HepG2 (cell line): ENCODE results near the gene MRPL48. TPM values are rescaled to one million over a fixed set of nuclear protein-coding genes. Genes with fewer than 3 reads are reported as not detected.

Experiments
- CBFB ChIP-seq: sonication (generic); formaldehyde crosslinking; IDR thresholded peaks from 2 replicates; pipeline ENCODE4 v1.4.0; 2020; ENCODE audit warnings: missing genetic modification reagents
- CREB1 ChIP-seq, 2 experiments: fragments of 450-650 bp in 1 of 2; IDR thresholded peaks; 2 replicates each; pipeline ENCODE4 v1.6.1; 2016 to 2017; ENCODE audit warnings: control low read depth in 1 of 2, mild to moderate bottlenecking in 1 of 2, missing compliant biosample characterization in 1 of 2, missing genetic modification characterization in 1 of 2
- EED ChIP-seq: sonication (generic); formaldehyde crosslinking; IDR thresholded peaks from 2 replicates; pipeline ENCODE4 v1.5.0; 2020; ENCODE audit warnings: mild to moderate bottlenecking, missing genetic modification reagents
- FOXM1 ChIP-seq: sonication (generic); formaldehyde crosslinking; IDR thresholded peaks from 2 replicates; pipeline ENCODE4 v1.5.0; 2020; ENCODE audit warnings: missing genetic modification reagents
- GATAD1 ChIP-seq: IDR thresholded peaks from 2 replicates; pipeline ENCODE4 v1.6.1; 2016; ENCODE audit warnings: missing genetic modification reagents, missing compliant biosample characterization
- HCFC1 ChIP-seq: fragments of 150-350 bp; IDR thresholded peaks from 2 replicates; pipeline ENCODE4 v1.6.1; 2014; ENCODE audit warnings: low read depth, low read length
- HDAC6 ChIP-seq: fragments of 200-600 bp; sonication (generic); IDR thresholded peaks from 2 replicates; pipeline ENCODE4 v1.7.0; 2017; ENCODE audit warnings: mild to moderate bottlenecking, antibody characterized with exemption, low read length, low read depth
- HNRNPH1 ChIP-seq: fragments of 200-400 bp; formaldehyde crosslinking; optimal IDR thresholded peaks from 2 replicates; pipeline ENCODE3; 2017; ENCODE audit warnings: mild to moderate bottlenecking, low read depth, low read length
- NCOA1 ChIP-seq: sonication (generic); formaldehyde crosslinking; IDR thresholded peaks from 2 replicates; pipeline ENCODE4 v1.9.0; 2021; ENCODE audit warnings: missing genetic modification reagents
- NFYC ChIP-seq: IDR thresholded peaks from 2 replicates; pipeline ENCODE4 v1.6.1; 2016; ENCODE audit warnings: missing genetic modification reagents, missing compliant biosample characterization
- PLRG1 ChIP-seq: fragments of 450-650 bp; conservative IDR thresholded peaks from 2 replicates; pipeline ENCODE4 v1.6.1; 2016
- PPARG ChIP-seq: conservative IDR thresholded peaks from 2 replicates; pipeline ENCODE4 v1.6.1; 2016; ENCODE audit warnings: missing biosample characterization, missing genetic modification reagents
- RFXANK ChIP-seq: IDR thresholded peaks from 2 replicates; pipeline ENCODE4 v1.6.1; 2016
- SAP130 ChIP-seq: IDR thresholded peaks from 2 replicates; pipeline ENCODE4 v1.6.1; 2016; ENCODE audit warnings: low read depth
- TEAD3 ChIP-seq: optimal IDR thresholded peaks from 2 replicates; pipeline ENCODE3; 2016; ENCODE audit warnings: borderline replicate concordance
- TIGD3 ChIP-seq: sonication (generic); formaldehyde crosslinking; IDR thresholded peaks from 2 replicates; pipeline ENCODE4 v1.5.1; 2020; ENCODE audit warnings: mild to moderate bottlenecking, missing genetic modification reagents, borderline replicate concordance
- TSC22D2 ChIP-seq: sonication (generic); formaldehyde crosslinking; IDR thresholded peaks from 2 replicates; pipeline ENCODE4 v1.5.1; 2020; ENCODE audit warnings: missing genetic modification reagents, mild to moderate bottlenecking, borderline replicate concordance
- ZNF101 ChIP-seq: sonication (generic); formaldehyde crosslinking; IDR thresholded peaks from 2 replicates; pipeline ENCODE4 v1.4.0; 2020; ENCODE audit warnings: mild to moderate bottlenecking, low read depth, missing genetic modification reagents, borderline replicate concordance
- ZNF124 ChIP-seq: sonication (generic); formaldehyde crosslinking; IDR thresholded peaks from 2 replicates; pipeline ENCODE4 v1.4.0; 2020; ENCODE audit warnings: missing genetic modification reagents
- ZNF619 ChIP-seq: sonication (generic); formaldehyde crosslinking; IDR thresholded peaks from 2 replicates; pipeline ENCODE4 v1.4.0; 2020; ENCODE audit warnings: mild to moderate bottlenecking, missing genetic modification reagents
- polyA plus RNA-seq, 8 experiments: library from polyadenylated mRNA; depleted of rRNA in 3 of 8; stranded (reverse) in 7 of 8; unstranded in 1 of 8; fragments of >200 nt; fragmentation: Illumina TruSeq in 4 of 8; extraction: Trizol in 4 of 8; gene quantifications; 2 replicates each; pipeline versions ENCODE4 v1.2.1 to v1.2.3, GENCODE V29; 2011 to 2016; ENCODE audit warnings: low read depth in 4 of 8, missing spikeins in 1 of 8, mixed read lengths in 1 of 8; ENCODE audit not compliant: insufficient read depth in 1 of 8
- total RNA-seq, 5 experiments: library from RNA; depleted of rRNA; stranded (reverse); fragments of >200 nt; fragmentation: Illumina TruSeq; extraction: Trizol; gene quantifications; 2 replicates each; pipeline ENCODE4 v1.2.3, GENCODE V29; 2016; ENCODE audit warnings: low read depth in 1 of 5
- TF ChIP-seq, protein P1 (sequence below): sonication (generic); formaldehyde crosslinking; conservative IDR thresholded peaks from 2 replicates; pipeline ENCODE4 v1.8.1; 2023; ENCODE audit warnings: missing genetic modification reagents
- TF ChIP-seq, protein P2 (sequence below): sonication (generic); formaldehyde crosslinking; IDR thresholded peaks from 2 replicates; pipeline ENCODE4 v1.4.0; 2020; ENCODE audit warnings: missing genetic modification reagents, borderline replicate concordance
- TF ChIP-seq, protein P3 (sequence below): sonication (generic); formaldehyde crosslinking; conservative IDR thresholded peaks from 2 replicates; pipeline ENCODE4 v1.4.0; 2020; ENCODE audit warnings: missing genetic modification reagents

Gene MRPL48
- total and polyA plus RNA-seq, 2 of the 13 experiments (the other 11 are each of a cell fraction or from before 2014, with no cell fraction given): 61.2 to 67.9 TPM

GRCh38 chr11:73760679-73761402 lies 26.8 kb upstream of the MRPL48 start, which contains the start of gene RAB6A (continued):
- TF ChIP-seq, protein P1, sequence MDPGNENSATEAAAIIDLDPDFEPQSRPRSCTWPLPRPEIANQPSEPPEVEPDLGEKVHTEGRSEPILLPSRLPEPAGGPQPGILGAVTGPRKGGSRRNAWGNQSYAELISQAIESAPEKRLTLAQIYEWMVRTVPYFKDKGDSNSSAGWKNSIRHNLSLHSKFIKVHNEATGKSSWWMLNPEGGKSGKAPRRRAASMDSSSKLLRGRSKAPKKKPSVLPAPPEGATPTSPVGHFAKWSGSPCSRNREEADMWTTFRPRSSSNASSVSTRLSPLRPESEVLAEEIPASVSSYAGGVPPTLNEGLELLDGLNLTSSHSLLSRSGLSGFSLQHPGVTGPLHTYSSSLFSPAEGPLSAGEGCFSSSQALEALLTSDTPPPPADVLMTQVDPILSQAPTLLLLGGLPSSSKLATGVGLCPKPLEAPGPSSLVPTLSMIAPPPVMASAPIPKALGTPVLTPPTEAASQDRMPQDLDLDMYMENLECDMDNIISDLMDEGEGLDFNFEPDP (CRISPR knock-in tag): no peak
- TF ChIP-seq, protein P2, sequence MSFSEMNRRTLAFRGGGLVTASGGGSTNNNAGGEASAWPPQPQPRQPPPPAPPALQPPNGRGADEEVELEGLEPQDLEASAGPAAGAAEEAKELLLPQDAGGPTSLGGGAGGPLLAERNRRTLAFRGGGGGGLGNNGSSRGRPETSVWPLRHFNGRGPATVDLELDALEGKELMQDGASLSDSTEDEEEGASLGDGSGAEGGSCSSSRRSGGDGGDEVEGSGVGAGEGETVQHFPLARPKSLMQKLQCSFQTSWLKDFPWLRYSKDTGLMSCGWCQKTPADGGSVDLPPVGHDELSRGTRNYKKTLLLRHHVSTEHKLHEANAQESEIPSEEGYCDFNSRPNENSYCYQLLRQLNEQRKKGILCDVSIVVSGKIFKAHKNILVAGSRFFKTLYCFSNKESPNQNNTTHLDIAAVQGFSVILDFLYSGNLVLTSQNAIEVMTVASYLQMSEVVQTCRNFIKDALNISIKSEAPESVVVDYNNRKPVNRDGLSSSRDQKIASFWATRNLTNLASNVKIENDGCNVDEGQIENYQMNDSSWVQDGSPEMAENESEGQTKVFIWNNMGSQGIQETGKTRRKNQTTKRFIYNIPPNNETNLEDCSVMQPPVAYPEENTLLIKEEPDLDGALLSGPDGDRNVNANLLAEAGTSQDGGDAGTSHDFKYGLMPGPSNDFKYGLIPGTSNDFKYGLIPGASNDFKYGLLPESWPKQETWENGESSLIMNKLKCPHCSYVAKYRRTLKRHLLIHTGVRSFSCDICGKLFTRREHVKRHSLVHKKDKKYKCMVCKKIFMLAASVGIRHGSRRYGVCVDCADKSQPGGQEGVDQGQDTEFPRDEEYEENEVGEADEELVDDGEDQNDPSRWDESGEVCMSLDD (CRISPR knock-in tag): no peak
- TF ChIP-seq CREB1 (IDR thresholded peaks at IDR 0.05): peak; percentile 90
- TF ChIP-seq CREB1 (CRISPR knock-in tag; IDR thresholded peaks at IDR 0.05): peak; percentile 94
- no peak for TF ChIP-seq FOXM1 (CRISPR knock-in tag)
- no peak for TF ChIP-seq NCOA1 (CRISPR knock-in tag)
- TF ChIP-seq TEAD3 (CRISPR knock-in tag): peak; percentile 51
- TF ChIP-seq SAP130: peak; percentile 80
- no peak for TF ChIP-seq HNRNPH1
- TF ChIP-seq NFYC: peak; percentile 88
- TF ChIP-seq PPARG: no peak
- TF ChIP-seq, protein P3, sequence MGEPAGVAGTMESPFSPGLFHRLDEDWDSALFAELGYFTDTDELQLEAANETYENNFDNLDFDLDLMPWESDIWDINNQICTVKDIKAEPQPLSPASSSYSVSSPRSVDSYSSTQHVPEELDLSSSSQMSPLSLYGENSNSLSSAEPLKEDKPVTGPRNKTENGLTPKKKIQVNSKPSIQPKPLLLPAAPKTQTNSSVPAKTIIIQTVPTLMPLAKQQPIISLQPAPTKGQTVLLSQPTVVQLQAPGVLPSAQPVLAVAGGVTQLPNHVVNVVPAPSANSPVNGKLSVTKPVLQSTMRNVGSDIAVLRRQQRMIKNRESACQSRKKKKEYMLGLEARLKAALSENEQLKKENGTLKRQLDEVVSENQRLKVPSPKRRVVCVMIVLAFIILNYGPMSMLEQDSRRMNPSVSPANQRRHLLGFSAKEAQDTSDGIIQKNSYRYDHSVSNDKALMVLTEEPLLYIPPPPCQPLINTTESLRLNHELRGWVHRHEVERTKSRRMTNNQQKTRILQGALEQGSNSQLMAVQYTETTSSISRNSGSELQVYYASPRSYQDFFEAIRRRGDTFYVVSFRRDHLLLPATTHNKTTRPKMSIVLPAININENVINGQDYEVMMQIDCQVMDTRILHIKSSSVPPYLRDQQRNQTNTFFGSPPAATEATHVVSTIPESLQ (CRISPR knock-in tag): peak; percentile 35; the same call in 1 of the 2 replicates
- TF ChIP-seq PLRG1: no peak
- no peak for TF ChIP-seq HCFC1
- no peak for TF ChIP-seq TIGD3 (CRISPR knock-in tag)
- no peak for TF ChIP-seq ZNF124 (CRISPR knock-in tag)
- peak; percentile 64 for TF ChIP-seq GATAD1
- TF ChIP-seq ZNF101 (CRISPR knock-in tag): no peak
- TF ChIP-seq EED (CRISPR knock-in tag): no peak
- peak; percentile 65; the same call in 1 of the 2 replicates for TF ChIP-seq RFXANK (CRISPR knock-in tag)
- no peak for TF ChIP-seq TSC22D2 (CRISPR knock-in tag)
- no peak for TF ChIP-seq CBFB (CRISPR knock-in tag)
- no peak for TF ChIP-seq ZNF619 (CRISPR knock-in tag)
- TF ChIP-seq HDAC6: no peak
